ENCODE measurements around the gene PRSS33.

PRSS33 gene

GRCh38 chr16:2791174-2791573, 3.8 kb upstream of the PRSS33 start:
- peaks cover 61% of the 10 kb centered on the region for H3K27me3 Mint-ChIP-seq
- H3K4me1 Mint-ChIP-seq: peaks cover 3% of the 10 kb centered on the region
- no peaks in the 10 kb centered on the region for H3K9me3 Mint-ChIP-seq
- no peak for ATAC-seq
- H3K4me3 Mint-ChIP-seq: no peak overlapping the region
- H3K36me3 Mint-ChIP-seq: no peaks in the 10 kb centered on the region
- H3K27ac Mint-ChIP-seq: no peak overlapping the region

- H3K36me3 Mint-ChIP-seq: no peaks in the 10 kb centered on the region
- H3K4me1 Mint-ChIP-seq: peaks cover 4% of the 10 kb centered on the region
- no peak overlapping the region for H3K4me3 Mint-ChIP-seq
- peaks cover 67% of the 10 kb centered on the region for H3K27me3 Mint-ChIP-seq
- no peak overlapping the region for H3K27ac Mint-ChIP-seq
- H3K9me3 Mint-ChIP-seq: no peaks in the 10 kb centered on the region
- no peak for ATAC-seq
Observed at GRCh38 chr16:2790631-2791030, 3.3 kb upstream of the PRSS33 start.

GRCh38 chr16:2787961-2788360, 601 bp upstream of the PRSS33 start:
- Mint-ChIP-seq H3K9me3 (no peaks in the 10 kb centered on the region), H3K4me3 (no peak overlapping the region), H3K4me1 (peaks cover 10% of the 10 kb centered on the region), H3K36me3 (no peaks in the 10 kb centered on the region), H3K27ac (no peak overlapping the region), H3K27me3 (peaks cover 50% of the 10 kb centered on the region)
- no peak for ATAC-seq

GRCh38 chr16:2786826-2787151, 571 bp downstream of the PRSS33 start:
- H3K4me1 Mint-ChIP-seq: peaks cover 10% of the 10 kb centered on the region
- no peaks in the 10 kb centered on the region for H3K9me3 Mint-ChIP-seq
- no peak overlapping the region for H3K4me3 Mint-ChIP-seq
- peaks cover 43% of the 10 kb centered on the region for H3K27me3 Mint-ChIP-seq
- no peak overlapping the region for H3K27ac Mint-ChIP-seq
- ATAC-seq: no peak
- no peaks in the 10 kb centered on the region for H3K36me3 Mint-ChIP-seq

- Mint-ChIP-seq H3K27me3 (peaks cover 37% of the 10 kb centered on the region), H3K27ac (no peak overlapping the region), H3K9me3 (no peaks in the 10 kb centered on the region), H3K4me3 (no peak overlapping the region), H3K36me3 (no peaks in the 10 kb centered on the region), H3K4me1 (peaks cover 10% of the 10 kb centered on the region)
- ATAC-seq: no peak
Observed at GRCh38 chr16:2786061-2786825, 1.1 kb downstream of the PRSS33 start.

- Mint-ChIP-seq H3K9me3 (no peaks in the 10 kb centered on the region), H3K27ac (peak overlapping the region; percentile 76), H3K4me3 (peak overlapping the region; percentile 81), H3K4me1 (peaks cover 10% of the 10 kb centered on the region), H3K27me3 (peaks cover 28% of the 10 kb centered on the region), H3K36me3 (no peaks in the 10 kb centered on the region)
- peak; percentile 50 for ATAC-seq
Observed at GRCh38 chr16:2785101-2785991, 2.0 kb downstream of the PRSS33 start.

- Mint-ChIP-seq H3K27ac (peak overlapping the region; percentile 76), H3K36me3 (no peaks in the 10 kb centered on the region), H3K4me3 (peak overlapping the region; percentile 81), H3K27me3 (peaks cover 23% of the 10 kb centered on the region), H3K9me3 (no peaks in the 10 kb centered on the region), H3K4me1 (peaks cover 15% of the 10 kb centered on the region)
- no peak for ATAC-seq
Observed at GRCh38 chr16:2784358-2785100, 2.8 kb downstream of the PRSS33 start.

- no peaks in the 10 kb centered on the region for H3K9me3 Mint-ChIP-seq
- peak overlapping the region; percentile 46 for H3K4me3 Mint-ChIP-seq
- H3K4me1 Mint-ChIP-seq: peaks cover 18% of the 10 kb centered on the region
- H3K27ac Mint-ChIP-seq: peak overlapping the region; percentile 76
- no peaks in the 10 kb centered on the region for H3K36me3 Mint-ChIP-seq
- peaks cover 23% of the 10 kb centered on the region for H3K27me3 Mint-ChIP-seq
- no peak for ATAC-seq
Observed at GRCh38 chr16:2783581-2784357, 3.6 kb downstream of the PRSS33 start.

GRCh38 chr16:2782583-2783351, 4.6 kb downstream of the PRSS33 start:
- Mint-ChIP-seq H3K27ac (no peak overlapping the region), H3K27me3 (peaks cover 14% of the 10 kb centered on the region), H3K9me3 (no peaks in the 10 kb centered on the region), H3K36me3 (no peaks in the 10 kb centered on the region), H3K4me1 (peaks cover 28% of the 10 kb centered on the region), H3K4me3 (no peak overlapping the region)
- no peak for ATAC-seq

- H3K27ac Mint-ChIP-seq: no peak overlapping the region
- no peaks in the 10 kb centered on the region for H3K36me3 Mint-ChIP-seq
- no peaks in the 10 kb centered on the region for H3K9me3 Mint-ChIP-seq
- peaks cover 34% of the 10 kb centered on the region for H3K4me1 Mint-ChIP-seq
- no peaks in the 10 kb centered on the region for H3K27me3 Mint-ChIP-seq
- H3K4me3 Mint-ChIP-seq: no peak overlapping the region
- ATAC-seq: no peak
Observed at GRCh38 chr16:2779978-2780898, 7.1 kb downstream of the PRSS33 start.

- H3K27me3 Mint-ChIP-seq: no peaks in the 10 kb centered on the region
- H3K4me1 Mint-ChIP-seq: peaks cover 29% of the 10 kb centered on the region
- H3K36me3 Mint-ChIP-seq: no peaks in the 10 kb centered on the region
- no peaks in the 10 kb centered on the region for H3K9me3 Mint-ChIP-seq
- H3K27ac Mint-ChIP-seq: no peak overlapping the region
- ATAC-seq: no peak
- H3K4me3 Mint-ChIP-seq: no peak overlapping the region
Observed at GRCh38 chr16:2779151-2779920, 8.0 kb downstream of the PRSS33 start.

- Mint-ChIP-seq H3K9me3 (no peaks in the 10 kb centered on the region), H3K4me1 (peaks cover 33% of the 10 kb centered on the region), H3K27me3 (no peaks in the 10 kb centered on the region)
Observed at GRCh38 chr16:2778630-2778958, 8.8 kb downstream of the PRSS33 start.

More at GRCh38 chr16:2778630-2778958, 8.8 kb downstream of the PRSS33 start:
- H3K36me3 Mint-ChIP-seq: no peaks in the 10 kb centered on the region
- no peak for ATAC-seq
- peak overlapping the region; percentile 99 for H3K27ac Mint-ChIP-seq
- H3K4me3 Mint-ChIP-seq: peak overlapping the region; percentile 91
